Stimulated activated CD4-positive, alpha-beta T cell treated with anti-CD3 and anti-CD28 coated beads, Interleukin-12 subunit alpha, Interleukin-12 subunit beta, amount 100 ng/mL, for 4 hours (primary cell): ENCODE data around the gene ASB1.

Source experiments
- DNase-seq: peaks from one replicate; pipeline ENCODE4 v3.0.0-alpha.2; 2020

ASB1 gene

DNA sequence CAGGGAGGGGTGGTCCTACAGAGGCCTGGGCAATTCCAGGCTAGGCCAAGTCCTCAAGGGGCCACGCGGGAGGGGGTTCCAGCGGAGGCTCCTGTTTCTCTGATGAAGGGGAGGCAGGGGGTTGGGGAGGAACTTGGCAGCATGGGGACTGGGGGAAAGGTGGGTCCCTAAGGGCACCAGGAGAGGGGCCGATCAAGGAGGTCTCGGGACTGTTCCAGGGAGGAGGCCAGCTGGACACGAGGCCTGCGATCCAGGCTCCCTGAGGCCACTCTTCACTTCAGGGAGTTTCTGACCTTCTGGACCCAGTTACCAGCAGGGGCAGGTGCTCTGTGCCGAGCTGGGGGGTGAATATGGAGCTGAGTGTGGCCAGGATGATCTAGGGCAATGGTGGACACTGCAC, 71.5 kb downstream of the ASB1 start:
- no peak for DNase-seq

DNA sequence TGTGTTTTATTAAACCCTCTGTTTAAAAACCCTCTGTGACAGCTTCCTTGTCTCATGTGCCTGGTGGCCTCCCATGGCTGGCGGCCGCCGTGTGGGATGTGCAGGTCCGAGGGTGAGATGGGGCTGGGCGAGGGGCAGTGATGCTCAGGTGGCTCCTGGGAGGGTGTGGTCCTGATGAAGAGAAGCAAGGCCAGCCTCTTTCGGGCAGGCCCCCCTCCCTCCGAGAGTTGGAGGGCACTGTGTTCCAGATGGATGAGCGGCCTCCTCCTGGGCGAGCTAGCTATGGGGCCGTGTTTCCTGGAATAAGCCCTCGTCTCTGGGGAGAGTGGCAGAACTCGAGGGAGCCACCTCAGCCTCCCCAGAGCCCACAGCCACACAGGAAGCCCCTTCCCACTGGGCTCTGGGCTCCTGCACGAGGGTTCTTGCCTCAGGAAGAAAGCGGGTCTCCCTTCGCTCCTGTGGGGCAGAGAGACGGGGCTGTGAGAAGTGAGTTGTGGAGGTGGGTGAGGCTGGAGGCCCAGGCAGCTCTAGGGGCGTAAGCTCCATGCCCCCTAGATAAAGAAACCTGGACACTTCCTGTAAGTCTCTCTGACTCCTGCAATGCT, 72.1 kb downstream of the ASB1 start:
- DNase-seq, result no peak

- no peak for DNase-seq
Observed at GRCh38 chr2:238499731-238500580, 73.2 kb downstream of the ASB1 start.

GRCh38 chr2:238501311-238501710, 74.6 kb downstream of the ASB1 start:
- DNase-seq, result no peak
